ENCODE data around the gene SKOR2. TPM values are rescaled to one million over a fixed set of nuclear protein-coding genes. Genes with fewer than 3 reads are reported as not detected.

The SKOR2 gene
- total and polyA plus RNA-seq, 2 experiments from 2014 or later: 0.10 to 0.42 TPM

DNA sequence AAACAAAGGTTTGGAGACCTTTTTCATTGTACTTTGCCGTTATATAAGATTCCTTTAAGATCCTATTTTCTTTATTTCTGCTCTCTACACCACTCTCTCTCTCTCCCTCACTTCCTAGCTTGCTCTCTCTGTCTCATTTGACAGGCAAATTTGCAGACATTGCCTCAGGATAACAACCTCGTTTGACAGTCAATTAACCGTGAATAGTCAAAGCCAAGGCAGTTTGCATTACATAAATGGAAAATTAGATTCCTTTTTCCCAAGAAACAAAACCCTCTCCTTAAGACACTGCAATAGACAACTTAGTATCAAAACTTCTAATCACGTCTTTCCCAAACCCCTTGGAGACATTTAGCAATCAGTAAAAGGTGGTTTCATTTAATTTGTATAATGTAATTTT, 7.4 kb downstream of the SKOR2 start (continued):
- TF ChIP-seq ZNF331 (CRISPR knock-in tag; IDR thresholded peaks at IDR 0.05; ENCODE audit: low read depth): no peak
- no peak for TF ChIP-seq ZNF114 (CRISPR knock-in tag; IDR thresholded peaks at IDR 0.05)
- TF ChIP-seq, protein P1, sequence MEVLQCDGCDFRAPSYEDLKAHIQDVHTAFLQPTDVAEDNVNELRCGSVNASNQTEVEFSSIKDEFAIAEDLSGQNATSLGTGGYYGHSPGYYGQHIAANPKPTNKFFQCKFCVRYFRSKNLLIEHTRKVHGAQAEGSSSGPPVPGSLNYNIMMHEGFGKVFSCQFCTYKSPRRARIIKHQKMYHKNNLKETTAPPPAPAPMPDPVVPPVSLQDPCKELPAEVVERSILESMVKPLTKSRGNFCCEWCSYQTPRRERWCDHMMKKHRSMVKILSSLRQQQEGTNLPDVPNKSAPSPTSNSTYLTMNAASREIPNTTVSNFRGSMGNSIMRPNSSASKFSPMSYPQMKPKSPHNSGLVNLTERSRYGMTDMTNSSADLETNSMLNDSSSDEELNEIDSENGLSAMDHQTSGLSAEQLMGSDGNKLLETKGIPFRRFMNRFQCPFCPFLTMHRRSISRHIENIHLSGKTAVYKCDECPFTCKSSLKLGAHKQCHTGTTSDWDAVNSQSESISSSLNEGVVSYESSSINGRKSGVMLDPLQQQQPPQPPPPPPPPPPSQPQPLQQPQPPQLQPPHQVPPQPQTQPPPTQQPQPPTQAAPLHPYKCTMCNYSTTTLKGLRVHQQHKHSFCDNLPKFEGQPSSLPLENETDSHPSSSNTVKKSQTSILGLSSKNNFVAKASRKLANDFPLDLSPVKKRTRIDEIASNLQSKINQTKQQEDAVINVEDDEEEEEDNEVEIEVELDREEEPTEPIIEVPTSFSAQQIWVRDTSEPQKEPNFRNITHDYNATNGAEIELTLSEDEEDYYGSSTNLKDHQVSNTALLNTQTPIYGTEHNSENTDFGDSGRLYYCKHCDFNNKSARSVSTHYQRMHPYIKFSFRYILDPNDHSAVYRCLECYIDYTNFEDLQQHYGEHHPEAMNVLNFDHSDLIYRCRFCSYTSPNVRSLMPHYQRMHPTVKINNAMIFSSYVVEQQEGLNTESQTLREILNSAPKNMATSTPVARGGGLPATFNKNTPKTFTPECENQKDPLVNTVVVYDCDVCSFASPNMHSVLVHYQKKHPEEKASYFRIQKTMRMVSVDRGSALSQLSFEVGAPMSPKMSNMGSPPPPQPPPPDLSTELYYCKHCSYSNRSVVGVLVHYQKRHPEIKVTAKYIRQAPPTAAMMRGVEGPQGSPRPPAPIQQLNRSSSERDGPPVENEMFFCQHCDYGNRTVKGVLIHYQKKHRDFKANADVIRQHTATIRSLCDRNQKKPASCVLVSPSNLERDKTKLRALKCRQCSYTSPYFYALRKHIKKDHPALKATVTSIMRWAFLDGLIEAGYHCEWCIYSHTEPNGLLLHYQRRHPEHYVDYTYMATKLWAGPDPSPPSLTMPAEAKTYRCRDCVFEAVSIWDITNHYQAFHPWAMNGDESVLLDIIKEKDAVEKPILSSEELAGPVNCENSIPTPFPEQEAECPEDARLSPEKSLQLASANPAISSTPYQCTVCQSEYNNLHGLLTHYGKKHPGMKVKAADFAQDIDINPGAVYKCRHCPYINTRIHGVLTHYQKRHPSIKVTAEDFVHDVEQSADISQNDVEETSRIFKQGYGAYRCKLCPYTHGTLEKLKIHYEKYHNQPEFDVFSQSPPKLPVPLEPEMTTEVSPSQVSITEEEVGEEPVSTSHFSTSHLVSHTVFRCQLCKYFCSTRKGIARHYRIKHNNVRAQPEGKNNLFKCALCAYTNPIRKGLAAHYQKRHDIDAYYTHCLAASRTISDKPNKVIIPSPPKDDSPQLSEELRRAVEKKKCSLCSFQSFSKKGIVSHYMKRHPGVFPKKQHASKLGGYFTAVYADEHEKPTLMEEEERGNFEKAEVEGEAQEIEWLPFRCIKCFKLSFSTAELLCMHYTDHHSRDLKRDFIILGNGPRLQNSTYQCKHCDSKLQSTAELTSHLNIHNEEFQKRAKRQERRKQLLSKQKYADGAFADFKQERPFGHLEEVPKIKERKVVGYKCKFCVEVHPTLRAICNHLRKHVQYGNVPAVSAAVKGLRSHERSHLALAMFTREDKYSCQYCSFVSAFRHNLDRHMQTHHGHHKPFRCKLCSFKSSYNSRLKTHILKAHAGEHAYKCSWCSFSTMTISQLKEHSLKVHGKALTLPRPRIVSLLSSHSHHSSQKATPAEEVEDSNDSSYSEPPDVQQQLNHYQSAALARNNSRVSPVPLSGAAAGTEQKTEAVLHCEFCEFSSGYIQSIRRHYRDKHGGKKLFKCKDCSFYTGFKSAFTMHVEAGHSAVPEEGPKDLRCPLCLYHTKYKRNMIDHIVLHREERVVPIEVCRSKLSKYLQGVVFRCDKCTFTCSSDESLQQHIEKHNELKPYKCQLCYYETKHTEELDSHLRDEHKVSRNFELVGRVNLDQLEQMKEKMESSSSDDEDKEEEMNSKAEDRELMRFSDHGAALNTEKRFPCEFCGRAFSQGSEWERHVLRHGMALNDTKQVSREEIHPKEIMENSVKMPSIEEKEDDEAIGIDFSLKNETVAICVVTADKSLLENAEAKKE (CRISPR knock-in tag; IDR thresholded peaks at IDR 0.05): no peak
- no peak for TF ChIP-seq POLR2AphosphoS5 (IDR thresholded peaks at IDR 0.05; ENCODE audit: low read depth)
- no peak for TF ChIP-seq NANOG (IDR thresholded peaks at IDR 0.05; ENCODE audit: borderline replicate concordance)
- TF ChIP-seq EZH2phosphoT487 (IDR thresholded peaks at IDR 0.05; ENCODE audit: unreplicated experiment): no peak

DNA sequence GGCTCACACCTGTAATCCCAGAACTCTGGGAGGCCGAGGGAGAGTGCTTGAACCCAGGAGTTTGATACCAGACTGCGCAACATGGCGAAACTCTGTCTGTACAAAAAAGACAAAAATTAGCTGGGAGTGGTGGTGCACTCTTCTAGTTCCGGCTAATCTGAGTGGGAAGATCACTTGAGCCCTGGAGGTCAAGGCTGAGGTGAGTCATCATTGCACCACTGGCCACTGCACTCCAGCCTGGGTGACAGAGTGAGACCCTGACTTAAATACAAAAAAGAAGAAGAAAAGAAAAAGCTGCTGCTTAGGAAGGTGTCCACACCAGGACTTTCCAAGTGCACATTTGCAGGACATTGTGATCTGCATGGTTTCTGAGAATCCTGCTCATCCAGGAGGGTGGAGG, 16.4 kb downstream of the SKOR2 start:
- Histone ChIP-seq H3F3A (replicated peaks; ENCODE audit: low read depth) (no peaks in the 10 kb centered on the region), H3K4me2 (no peak overlapping the region), H3K4me1 (ENCODE audit: insufficient read depth) (peaks cover 20% of the 10 kb centered on the region), H3K79me2 (replicated peaks; ENCODE audit: insufficient read depth) (no peaks in the 10 kb centered on the region), H3K27ac (ENCODE audit: low read depth) (no peak overlapping the region), H4K20me1 (replicated peaks; ENCODE audit: insufficient read depth) (no peaks in the 10 kb centered on the region), H2AFZ (no peak overlapping the region; the same call in 1 of the 2 replicates), H3K27me3 (ENCODE audit: insufficient read depth) (no peaks in the 10 kb centered on the region), H3K36me3 (ENCODE audit: insufficient read depth) (no peaks in the 10 kb centered on the region), H3K9me2 (ENCODE audit: insufficient read depth) (no peaks in the 10 kb centered on the region), H3K4me3 (no peak overlapping the region)
- H3K36me3 Mint-ChIP-seq (ENCODE audit: low read depth): no peaks in the 10 kb centered on the region
- DNase-seq (ENCODE audit: low spot score) (no peak), ATAC-seq (no peak)
- TF ChIP-seq, protein P2, sequence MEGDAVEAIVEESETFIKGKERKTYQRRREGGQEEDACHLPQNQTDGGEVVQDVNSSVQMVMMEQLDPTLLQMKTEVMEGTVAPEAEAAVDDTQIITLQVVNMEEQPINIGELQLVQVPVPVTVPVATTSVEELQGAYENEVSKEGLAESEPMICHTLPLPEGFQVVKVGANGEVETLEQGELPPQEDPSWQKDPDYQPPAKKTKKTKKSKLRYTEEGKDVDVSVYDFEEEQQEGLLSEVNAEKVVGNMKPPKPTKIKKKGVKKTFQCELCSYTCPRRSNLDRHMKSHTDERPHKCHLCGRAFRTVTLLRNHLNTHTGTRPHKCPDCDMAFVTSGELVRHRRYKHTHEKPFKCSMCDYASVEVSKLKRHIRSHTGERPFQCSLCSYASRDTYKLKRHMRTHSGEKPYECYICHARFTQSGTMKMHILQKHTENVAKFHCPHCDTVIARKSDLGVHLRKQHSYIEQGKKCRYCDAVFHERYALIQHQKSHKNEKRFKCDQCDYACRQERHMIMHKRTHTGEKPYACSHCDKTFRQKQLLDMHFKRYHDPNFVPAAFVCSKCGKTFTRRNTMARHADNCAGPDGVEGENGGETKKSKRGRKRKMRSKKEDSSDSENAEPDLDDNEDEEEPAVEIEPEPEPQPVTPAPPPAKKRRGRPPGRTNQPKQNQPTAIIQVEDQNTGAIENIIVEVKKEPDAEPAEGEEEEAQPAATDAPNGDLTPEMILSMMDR (conservative IDR thresholded peaks at IDR 0.05; ENCODE audit: low read depth in 2 of 2): no peak
- TF ChIP-seq, protein P1 (CRISPR knock-in tag; IDR thresholded peaks at IDR 0.05): no peak
- TF ChIP-seq STAT1 (IDR thresholded peaks at IDR 0.05; ENCODE audit: unreplicated experiment): no peak
- peaks cover 19% of the 10 kb centered on the region for H3K4me1 Mint-ChIP-seq
- no peaks in the 10 kb centered on the region; the same call in 2 of the 3 replicates for H3K9me3 Mint-ChIP-seq
- H3K27me3 Mint-ChIP-seq (ENCODE audit: insufficient read depth, low read depth, poor library complexity): peaks cover 2% of the 10 kb centered on the region
- no peak overlapping the region for H3K4me3 Mint-ChIP-seq
- H3K27ac Mint-ChIP-seq: no peak overlapping the region
